Fibroblast of lung (primary cell): ENCODE measurements around the gene MECR. TPM values are rescaled to one million over a fixed set of nuclear protein-coding genes. Genes with fewer than 3 reads are reported as not detected.
A peak's percentile ranks its signal among the peaks of the same experiment; 100 is the strongest.

Experiments
- DNase-seq, 2 donors: peaks; one replicate each; pipeline versions ENCODE4 v3.0.0 to v3.0.0-alpha.2; 2010; ENCODE audit warnings: low read depth in 2 of 2
- H2AFZ ChIP-seq: 2 replicates; pipeline ENCODE4 v1.5.1; 2012; ENCODE audit warnings: low read length, control low read depth, inconsistent platforms
- H3K27ac ChIP-seq: 2 replicates; pipeline ENCODE4 v1.5.1; 2011; ENCODE audit warnings: low read length, control low read depth; ENCODE audit not compliant: insufficient read depth
- H3K27me3 ChIP-seq: 2 replicates; pipeline ENCODE4 v1.5.1; 2011; ENCODE audit warnings: mild to moderate bottlenecking, low read length; ENCODE audit not compliant: control insufficient read depth, insufficient read depth
- H3K36me3 ChIP-seq: 2 replicates; pipeline ENCODE4 v1.5.1; 2011; ENCODE audit warnings: low read length; ENCODE audit not compliant: control insufficient read depth, insufficient read depth
- H3K4me1 ChIP-seq: 2 replicates; pipeline ENCODE4 v1.5.1; 2011; ENCODE audit warnings: low read length; ENCODE audit not compliant: control insufficient read depth, insufficient read depth; ENCODE audit errors: extremely low read depth
- H3K4me2 ChIP-seq: 2 replicates; pipeline ENCODE4 v1.5.1; 2011; ENCODE audit warnings: low read length, control low read depth; ENCODE audit not compliant: insufficient read depth; ENCODE audit errors: extremely low read depth
- H3K4me3 ChIP-seq, 4 experiments: fragments of 200-600 bp in 1 of 4; sonication (generic) in 1 of 4; replicated peaks in 1 of 4; 2 replicates each; pipeline ENCODE4 v1.5.1; 2011 to 2016; ENCODE audit warnings: low read length in 4 of 4, low read depth in 3 of 4, mild to moderate bottlenecking in 3 of 4, control low read depth in 2 of 4, inconsistent platforms in 1 of 4, mixed read lengths in 1 of 4; ENCODE audit not compliant: insufficient read depth in 1 of 4; ENCODE audit errors: control extremely low read depth in 1 of 4
- H3K79me2 ChIP-seq: 2 replicates; pipeline ENCODE4 v1.5.1; 2012; ENCODE audit warnings: mild to moderate bottlenecking, low read length, inconsistent platforms; ENCODE audit not compliant: control insufficient read depth, insufficient read depth
- H3K9ac ChIP-seq: 2 replicates; pipeline ENCODE4 v1.5.1; 2011; ENCODE audit warnings: mild to moderate bottlenecking, low read length, control low read depth; ENCODE audit not compliant: insufficient read depth
- H3K9me3 ChIP-seq: 2 replicates; pipeline ENCODE4 v1.5.1; 2012; ENCODE audit warnings: low read depth, low read length; ENCODE audit not compliant: control insufficient read depth, insufficient read depth
- H4K20me1 ChIP-seq: 2 replicates; pipeline ENCODE4 v1.5.1; 2011; ENCODE audit warnings: low read length; ENCODE audit not compliant: control insufficient read depth, insufficient read depth; ENCODE audit errors: extremely low read depth
- EZH2 ChIP-seq: IDR thresholded peaks from 2 replicates; pipeline ENCODE4 v1.5.1; 2012; ENCODE audit warnings: low read length, control low read depth, mild to moderate bottlenecking; ENCODE audit errors: missing control alignments
- polyA plus RNA-seq, 2 donors: library from polyadenylated mRNA; depleted of rRNA in 1 of 2; stranded (reverse) in 1 of 2; unstranded in 1 of 2; fragments of >200 nt; gene quantifications; 2 replicates each; pipeline ENCODE4 v1.2.1, GENCODE V29; 2011 to 2012; ENCODE audit warnings: missing spikeins in 1 of 2
- total RNA-seq: library from RNA; depleted of rRNA; stranded (reverse); fragments of >200 nt; gene quantifications from 2 replicates; pipeline ENCODE4 v1.2.1, GENCODE V29; 2014
- TF ChIP-seq, protein P1 (sequence below), 2 donors: IDR thresholded peaks in 1 of 2; conservative IDR thresholded peaks in 1 of 2; 1 replicate in 1 of 2; 2 replicates in 1 of 2; pipeline ENCODE4 v1.5.1; 2011 to 2012; ENCODE audit warnings: low read length in 2 of 2, control low read depth in 1 of 2, inconsistent platforms in 1 of 2, low read depth in 1 of 2, mild to moderate bottlenecking in 1 of 2

Gene MECR
- total and polyA plus RNA-seq, 2 donors (not counting 1 experiment from before 2014, with no cell fraction given): 17.5 to 19.8 TPM

DNA sequence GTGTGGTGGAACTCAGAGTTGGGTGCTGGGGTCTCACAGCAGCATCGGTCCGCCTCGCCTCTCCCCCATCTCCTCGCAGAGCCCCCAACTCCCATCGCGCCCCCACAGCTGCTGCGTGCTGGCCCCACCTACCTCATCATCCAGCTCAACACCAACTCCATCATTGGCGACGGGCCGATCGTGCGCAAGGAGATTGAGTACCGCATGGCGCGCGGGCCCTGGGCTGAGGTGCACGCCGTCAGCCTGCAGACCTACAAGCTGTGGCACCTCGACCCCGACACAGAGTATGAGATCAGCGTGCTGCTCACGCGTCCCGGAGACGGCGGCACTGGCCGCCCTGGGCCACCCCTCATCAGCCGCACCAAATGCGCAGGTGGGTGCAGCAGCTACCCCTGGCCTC is 29.8 kb upstream of the MECR start:
- no peak for TF ChIP-seq EZH2
- TF ChIP-seq, protein P1, sequence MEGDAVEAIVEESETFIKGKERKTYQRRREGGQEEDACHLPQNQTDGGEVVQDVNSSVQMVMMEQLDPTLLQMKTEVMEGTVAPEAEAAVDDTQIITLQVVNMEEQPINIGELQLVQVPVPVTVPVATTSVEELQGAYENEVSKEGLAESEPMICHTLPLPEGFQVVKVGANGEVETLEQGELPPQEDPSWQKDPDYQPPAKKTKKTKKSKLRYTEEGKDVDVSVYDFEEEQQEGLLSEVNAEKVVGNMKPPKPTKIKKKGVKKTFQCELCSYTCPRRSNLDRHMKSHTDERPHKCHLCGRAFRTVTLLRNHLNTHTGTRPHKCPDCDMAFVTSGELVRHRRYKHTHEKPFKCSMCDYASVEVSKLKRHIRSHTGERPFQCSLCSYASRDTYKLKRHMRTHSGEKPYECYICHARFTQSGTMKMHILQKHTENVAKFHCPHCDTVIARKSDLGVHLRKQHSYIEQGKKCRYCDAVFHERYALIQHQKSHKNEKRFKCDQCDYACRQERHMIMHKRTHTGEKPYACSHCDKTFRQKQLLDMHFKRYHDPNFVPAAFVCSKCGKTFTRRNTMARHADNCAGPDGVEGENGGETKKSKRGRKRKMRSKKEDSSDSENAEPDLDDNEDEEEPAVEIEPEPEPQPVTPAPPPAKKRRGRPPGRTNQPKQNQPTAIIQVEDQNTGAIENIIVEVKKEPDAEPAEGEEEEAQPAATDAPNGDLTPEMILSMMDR (conservative IDR thresholded peaks at IDR 0.05 in 1 of 2, IDR thresholded peaks at IDR 0.05 in 1 of 2; ENCODE audit: low read depth in 1 of 2, low read length in 2 of 2): no peak
- H3K4me2 ChIP-seq: peak overlapping the region; percentile 64
- no peaks in the 10 kb centered on the region for H3K79me2 ChIP-seq
- H3K4me1 ChIP-seq: peaks cover 2% of the 10 kb centered on the region
- no peaks in the 10 kb centered on the region for H4K20me1 ChIP-seq
- H3K9ac ChIP-seq: no peak overlapping the region
- H3K4me3 ChIP-seq: peak overlapping the region in 2 of 4 experiments; percentile 58 to 67
- H2AFZ ChIP-seq: no peak overlapping the region
- H3K36me3 ChIP-seq: no peaks in the 10 kb centered on the region
- no peaks in the 10 kb centered on the region for H3K9me3 ChIP-seq
- DNase-seq: no peak
- no peak overlapping the region for H3K27ac ChIP-seq
- peaks cover 2% of the 10 kb centered on the region for H3K27me3 ChIP-seq

DNA sequence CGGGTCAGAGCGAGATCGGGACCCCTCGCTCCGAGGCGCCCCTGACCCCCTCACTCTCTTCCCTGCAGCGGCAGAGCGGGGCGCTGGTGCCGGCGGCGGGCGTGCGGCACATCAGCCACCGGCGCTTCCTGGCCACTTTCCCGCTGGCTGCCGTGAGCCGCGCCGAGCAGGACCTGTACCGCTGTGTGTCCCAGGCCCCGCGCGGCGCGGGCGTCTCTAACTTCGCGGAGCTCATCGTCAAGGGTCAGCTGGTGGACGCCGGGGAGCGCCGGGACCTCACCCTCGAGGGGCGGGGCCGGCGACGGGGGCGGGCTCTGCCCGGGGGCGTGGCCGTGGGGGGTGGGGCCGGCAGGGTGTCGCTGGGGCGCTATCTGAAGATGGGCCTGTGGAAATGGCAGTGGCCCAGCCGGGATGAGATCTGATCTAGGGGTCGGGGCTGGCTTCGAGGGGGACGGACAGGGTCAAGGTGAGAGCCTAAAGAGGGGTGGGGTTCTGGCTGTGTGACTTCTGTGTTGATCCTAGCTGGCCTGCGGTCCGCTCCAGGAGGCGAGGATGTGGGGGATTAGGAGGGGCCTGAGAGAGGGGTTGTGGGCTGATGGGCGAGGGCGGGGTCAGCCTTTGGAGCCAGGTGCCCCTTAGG is 29.2 kb upstream of the MECR start:
- no peak for TF ChIP-seq EZH2
- TF ChIP-seq, protein P1 (conservative IDR thresholded peaks at IDR 0.05 in 1 of 2, IDR thresholded peaks at IDR 0.05 in 1 of 2; ENCODE audit: low read depth in 1 of 2, low read length in 2 of 2): no peak
- H3K27me3 ChIP-seq: peaks cover 2% of the 10 kb centered on the region
- no peaks in the 10 kb centered on the region for H3K36me3 ChIP-seq
- H4K20me1 ChIP-seq: no peaks in the 10 kb centered on the region
- H2AFZ ChIP-seq: peak overlapping the region; percentile 60
- peak overlapping the region; percentile 34 to 67 (median 50) for H3K4me3 ChIP-seq
- H3K4me1 ChIP-seq: peaks cover 2% of the 10 kb centered on the region
- peak overlapping the region; percentile 92 for H3K4me2 ChIP-seq
- peak overlapping the region; percentile 29 for H3K9ac ChIP-seq
- H3K27ac ChIP-seq: no peak overlapping the region
- H3K79me2 ChIP-seq: no peaks in the 10 kb centered on the region
- peak; percentile 39 to 57 for DNase-seq
- no peaks in the 10 kb centered on the region for H3K9me3 ChIP-seq

DNA sequence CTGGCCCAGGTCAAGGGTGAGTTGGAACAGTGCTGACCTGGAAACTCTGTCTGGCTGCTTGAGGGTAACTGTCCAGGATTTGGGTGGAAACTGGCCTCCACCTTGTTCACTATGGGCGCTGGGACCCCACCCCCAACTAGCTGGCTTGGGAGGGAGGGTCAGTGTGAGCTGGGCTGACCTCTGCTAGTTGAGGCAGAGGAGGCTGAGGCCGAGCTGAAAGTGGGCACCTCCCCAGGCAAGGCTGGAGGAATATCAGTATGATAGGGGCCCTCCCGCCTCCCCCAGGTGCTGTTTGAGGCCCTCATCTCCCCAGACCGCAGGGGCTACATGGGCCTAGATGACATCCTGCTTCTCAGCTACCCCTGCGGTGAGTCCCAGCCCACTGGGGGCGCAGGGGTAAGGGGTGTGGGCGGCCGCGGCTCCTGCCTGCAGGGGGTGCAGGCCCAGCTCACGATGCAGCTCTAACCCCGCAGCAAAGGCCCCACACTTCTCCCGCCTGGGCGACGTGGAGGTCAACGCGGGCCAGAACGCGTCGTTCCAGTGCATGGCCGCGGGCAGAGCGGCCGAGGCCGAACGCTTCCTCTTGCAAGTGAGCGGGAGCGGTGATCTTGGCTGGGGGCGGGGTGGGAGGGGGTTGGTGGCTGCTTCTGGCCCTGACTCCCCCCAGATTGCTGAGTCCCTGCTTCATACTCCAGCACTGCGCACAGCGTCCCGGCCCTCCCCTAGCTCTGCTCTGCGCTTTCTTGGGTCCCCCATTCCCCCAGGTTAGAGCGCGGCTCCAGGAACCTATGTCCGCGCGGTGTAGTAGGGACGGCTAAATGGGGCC is 28.5 kb upstream of the MECR start:
- Histone ChIP-seq H3K4me2 (peak overlapping the region; percentile 92), H3K4me1 (no peaks in the 10 kb centered on the region)

More for the DNA sequence above, 28.5 kb upstream of the MECR start:
- no peak for DNase-seq
- no peaks in the 10 kb centered on the region for H3K36me3 ChIP-seq
- H4K20me1 ChIP-seq: no peaks in the 10 kb centered on the region
- no peak overlapping the region for H3K27ac ChIP-seq
- H3K27me3 ChIP-seq: peaks cover 2% of the 10 kb centered on the region
- peak overlapping the region; percentile 29 for H3K9ac ChIP-seq
- TF ChIP-seq, protein P1 (conservative IDR thresholded peaks at IDR 0.05 in 1 of 2, IDR thresholded peaks at IDR 0.05 in 1 of 2; ENCODE audit: low read depth in 1 of 2, low read length in 2 of 2): no peak
- no peak for TF ChIP-seq EZH2
- H3K79me2 ChIP-seq: no peaks in the 10 kb centered on the region
- H3K9me3 ChIP-seq: no peaks in the 10 kb centered on the region
- H2AFZ ChIP-seq: peak overlapping the region; percentile 60
- H3K4me3 ChIP-seq: peak overlapping the region; percentile 32 to 67 (median 38)
